ENCODE measurements around the gene PAQR8. TPM values are rescaled to one million over a fixed set of nuclear protein-coding genes. Genes with fewer than 3 reads are reported as not detected.

Gene PAQR8
- polyA plus RNA-seq, 1 of the 3 experiments (the other 2 are of a cell fraction) = 2.3 TPM

DNA sequence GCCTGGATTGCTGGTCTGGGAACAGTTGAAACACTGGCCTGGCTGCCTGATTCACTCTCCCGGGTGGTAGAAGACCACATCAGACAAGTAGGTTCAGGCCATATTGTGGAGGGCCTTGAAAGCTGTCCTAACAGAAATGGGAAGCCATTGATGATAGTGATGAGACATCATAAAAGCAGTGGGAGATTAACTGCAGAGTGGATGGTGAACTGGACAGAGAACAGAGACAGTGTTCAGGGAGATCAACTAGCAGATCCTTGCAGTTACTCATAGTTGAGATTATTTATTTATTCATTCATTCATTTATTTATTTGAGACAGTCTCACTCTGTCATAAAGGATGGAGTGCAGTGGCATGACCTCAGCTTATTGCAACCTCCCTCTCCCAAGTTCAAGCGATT lies 47.2 kb upstream of the PAQR8 start:
- 88% methylated on average over 2 of the region's 2 CpGs for WGBS (ENCODE audit: low lambda C conversion rate)
- no peaks in the 10 kb centered on the region for H3K79me2 ChIP-seq (ENCODE audit: insufficient read depth)
- TF ChIP-seq RCOR1 (IDR thresholded peaks at IDR 0.05; ENCODE audit: low read length) (no peak), MXI1 (IDR thresholded peaks at IDR 0.05; ENCODE audit: low read depth, low read length) (no peak), FOXM1 (IDR thresholded peaks at IDR 0.05; ENCODE audit: low read depth) (no peak), CHD2 (IDR thresholded peaks at IDR 0.05; ENCODE audit: low read length, partially characterized antibody) (no peak), JUND (IDR thresholded peaks at IDR 0.05) (no peak), EZH2phosphoT487 (IDR thresholded peaks at IDR 0.05; ENCODE audit: borderline replicate concordance, low read depth) (no peak), RAD21 (IDR thresholded peaks at IDR 0.05; ENCODE audit: low read length) (no peak), EP300 (IDR thresholded peaks at IDR 0.05; ENCODE audit: borderline replicate concordance in 1 of 2, low read depth in 1 of 2, low read length in 1 of 2) (no peak), ELF1 (IDR thresholded peaks at IDR 0.05) (no peak), MEF2A (IDR thresholded peaks at IDR 0.05; ENCODE audit: borderline replicate concordance, low read depth) (no peak), RFX5 (IDR thresholded peaks at IDR 0.05; ENCODE audit: low read length) (no peak)
- TF ChIP-seq, protein P1, sequence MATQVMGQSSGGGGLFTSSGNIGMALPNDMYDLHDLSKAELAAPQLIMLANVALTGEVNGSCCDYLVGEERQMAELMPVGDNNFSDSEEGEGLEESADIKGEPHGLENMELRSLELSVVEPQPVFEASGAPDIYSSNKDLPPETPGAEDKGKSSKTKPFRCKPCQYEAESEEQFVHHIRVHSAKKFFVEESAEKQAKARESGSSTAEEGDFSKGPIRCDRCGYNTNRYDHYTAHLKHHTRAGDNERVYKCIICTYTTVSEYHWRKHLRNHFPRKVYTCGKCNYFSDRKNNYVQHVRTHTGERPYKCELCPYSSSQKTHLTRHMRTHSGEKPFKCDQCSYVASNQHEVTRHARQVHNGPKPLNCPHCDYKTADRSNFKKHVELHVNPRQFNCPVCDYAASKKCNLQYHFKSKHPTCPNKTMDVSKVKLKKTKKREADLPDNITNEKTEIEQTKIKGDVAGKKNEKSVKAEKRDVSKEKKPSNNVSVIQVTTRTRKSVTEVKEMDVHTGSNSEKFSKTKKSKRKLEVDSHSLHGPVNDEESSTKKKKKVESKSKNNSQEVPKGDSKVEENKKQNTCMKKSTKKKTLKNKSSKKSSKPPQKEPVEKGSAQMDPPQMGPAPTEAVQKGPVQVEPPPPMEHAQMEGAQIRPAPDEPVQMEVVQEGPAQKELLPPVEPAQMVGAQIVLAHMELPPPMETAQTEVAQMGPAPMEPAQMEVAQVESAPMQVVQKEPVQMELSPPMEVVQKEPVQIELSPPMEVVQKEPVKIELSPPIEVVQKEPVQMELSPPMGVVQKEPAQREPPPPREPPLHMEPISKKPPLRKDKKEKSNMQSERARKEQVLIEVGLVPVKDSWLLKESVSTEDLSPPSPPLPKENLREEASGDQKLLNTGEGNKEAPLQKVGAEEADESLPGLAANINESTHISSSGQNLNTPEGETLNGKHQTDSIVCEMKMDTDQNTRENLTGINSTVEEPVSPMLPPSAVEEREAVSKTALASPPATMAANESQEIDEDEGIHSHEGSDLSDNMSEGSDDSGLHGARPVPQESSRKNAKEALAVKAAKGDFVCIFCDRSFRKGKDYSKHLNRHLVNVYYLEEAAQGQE (IDR thresholded peaks at IDR 0.05; ENCODE audit: low read depth, low read length) = no peak

DNA sequence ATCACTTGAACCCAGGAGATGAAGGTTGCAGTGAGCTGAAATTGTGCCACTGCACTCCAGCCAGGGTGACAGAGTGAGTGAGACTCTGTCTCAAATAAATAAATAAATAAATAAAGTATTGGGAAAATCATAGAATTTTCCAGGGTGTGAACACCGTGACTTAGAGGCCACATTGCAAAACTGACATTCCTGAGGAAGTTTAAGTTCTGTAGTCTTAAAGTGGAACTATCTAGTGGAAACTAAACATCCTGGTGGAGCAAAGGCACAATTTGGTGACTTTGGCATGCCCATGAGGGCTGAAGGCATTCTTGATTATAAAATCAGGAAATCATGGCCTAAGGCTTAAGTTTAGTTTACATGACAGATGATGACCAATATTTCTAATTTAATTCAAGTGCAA lies 44.7 kb upstream of the PAQR8 start:
- Histone ChIP-seq H3K4me2 (no peak overlapping the region), H3K4me1 (ENCODE audit: control insufficient read depth in 1 of 2, insufficient read depth in 2 of 2, low read depth in 1 of 2, low read length in 1 of 2) (peaks cover 0 to 14% of the 10 kb centered on the region in 2 experiments; a peak in 2 of 4 replicates), H3K27me3 (ENCODE audit: insufficient read depth) (no peaks in the 10 kb centered on the region), H3K27ac (ENCODE audit: low read depth in 2 of 2, low read length in 1 of 2) (no peak overlapping the region), H3K9me3 (no peaks in the 10 kb centered on the region), H3K79me2 (ENCODE audit: insufficient read depth) (no peaks in the 10 kb centered on the region), H3K9ac (no peak overlapping the region), H3F3A (replicated peaks; ENCODE audit: insufficient read depth) (no peaks in the 10 kb centered on the region), H2AFZ (ENCODE audit: low read depth) (no peak overlapping the region), H4K20me1 (ENCODE audit: insufficient read depth) (no peaks in the 10 kb centered on the region), H3K9me2 (no peaks in the 10 kb centered on the region), H3K4me3 (ENCODE audit: low read depth in 2 of 2, low read length in 1 of 2) (no peak overlapping the region), H3K36me3 (replicated peaks in 1 of 2; ENCODE audit: control insufficient read depth in 1 of 2, insufficient read depth in 2 of 2, low read length in 1 of 2) (no peaks in the 10 kb centered on the region)
- TF ChIP-seq, protein P2, sequence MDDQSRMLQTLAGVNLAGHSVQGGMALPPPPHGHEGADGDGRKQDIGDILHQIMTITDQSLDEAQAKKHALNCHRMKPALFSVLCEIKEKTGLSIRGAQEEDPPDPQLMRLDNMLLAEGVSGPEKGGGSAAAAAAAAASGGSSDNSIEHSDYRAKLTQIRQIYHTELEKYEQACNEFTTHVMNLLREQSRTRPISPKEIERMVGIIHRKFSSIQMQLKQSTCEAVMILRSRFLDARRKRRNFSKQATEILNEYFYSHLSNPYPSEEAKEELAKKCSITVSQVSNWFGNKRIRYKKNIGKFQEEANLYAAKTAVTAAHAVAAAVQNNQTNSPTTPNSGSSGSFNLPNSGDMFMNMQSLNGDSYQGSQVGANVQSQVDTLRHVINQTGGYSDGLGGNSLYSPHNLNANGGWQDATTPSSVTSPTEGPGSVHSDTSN (IDR thresholded peaks at IDR 0.05) = no peak
- WGBS (ENCODE audit: low lambda C conversion rate) = 96% methylated on average over 1 of the region's 1 CpG
- ChIA-PET POLR2A (no interaction called here), CTCF (no interaction called here)
- DNase-seq = no peak

More for the DNA sequence above, 47.2 kb upstream of the PAQR8 start:
- H3K9me2 ChIP-seq = no peaks in the 10 kb centered on the region
- no peaks in the 10 kb centered on the region for H3K27me3 ChIP-seq (ENCODE audit: insufficient read depth)
- peaks cover 0 to 12% of the 10 kb centered on the region in 2 experiments; a peak in 2 of 4 replicates for H3K4me1 ChIP-seq (ENCODE audit: control insufficient read depth in 1 of 2, insufficient read depth in 2 of 2, low read depth in 1 of 2, low read length in 1 of 2)
- ChIA-PET POLR2A (no interaction called here), CTCF (interaction anchor here (1.4 kb wide), 1 partner anchor 85 kb away, joined by 3 read pairs; no protein-coding TSS in a partner anchor)
- H4K20me1 ChIP-seq (ENCODE audit: insufficient read depth) = no peaks in the 10 kb centered on the region
- no peaks in the 10 kb centered on the region for H3F3A ChIP-seq (replicated peaks; ENCODE audit: insufficient read depth)
- H3K9me3 ChIP-seq = no peaks in the 10 kb centered on the region
- no peak overlapping the region for H3K9ac ChIP-seq
- H3K27ac ChIP-seq (ENCODE audit: low read depth in 2 of 2, low read length in 1 of 2) = no peak overlapping the region
- no peak overlapping the region for H3K4me3 ChIP-seq (ENCODE audit: low read depth in 2 of 2, low read length in 1 of 2)
- H3K36me3 ChIP-seq (replicated peaks in 1 of 2; ENCODE audit: control insufficient read depth in 1 of 2, insufficient read depth in 2 of 2, low read length in 1 of 2) = no peaks in the 10 kb centered on the region
- H2AFZ ChIP-seq (ENCODE audit: low read depth) = no peak overlapping the region
- DNase-seq = no peak
- H3K4me2 ChIP-seq = no peak overlapping the region
